CD14-positive monocyte (primary cell): ENCODE results near the gene ADGRL3. TPM values are rescaled to one million over a fixed set of nuclear protein-coding genes. Genes with fewer than 3 reads are reported as not detected.

Source experiments
- DNase-seq, 3 donors: peaks; one replicate each; pipeline ENCODE4 v3.0.0-alpha.2; 2011 to 2022
- H2AFZ ChIP-seq: 2 replicates; pipeline ENCODE4 v1.6.0; 2012; ENCODE audit warnings: mild to moderate bottlenecking, low read depth, low read length, inconsistent platforms; ENCODE audit not compliant: insufficient read depth, poor library complexity, severe bottlenecking
- H3K27ac ChIP-seq, 2 donors: 1 replicate in 1 of 2; 2 replicates in 1 of 2; pipeline ENCODE4 v1.5.1; 2012 to 2013; ENCODE audit warnings: low read length in 2 of 2, control low read depth in 1 of 2, inconsistent platforms in 1 of 2, low read depth in 1 of 2, mild to moderate bottlenecking in 1 of 2
- H3K27me3 ChIP-seq, 2 donors: one replicate each; pipeline versions ENCODE4 v1.6.0 to v1.6.1; 2011 to 2013; ENCODE audit warnings: low read length in 2 of 2; ENCODE audit not compliant: control insufficient read depth in 2 of 2, insufficient read depth in 2 of 2
- H3K36me3 ChIP-seq, 2 donors: replicated peaks in 1 of 2; 1 replicate in 1 of 2; 2 replicates in 1 of 2; pipeline versions ENCODE4 v1.5.1 to v1.6.1; 2012 to 2013; ENCODE audit warnings: low read length in 2 of 2, control low read depth in 1 of 2, inconsistent platforms in 1 of 2, mild to moderate bottlenecking in 1 of 2; ENCODE audit not compliant: insufficient read depth in 2 of 2, control insufficient read depth in 1 of 2
- H3K4me1 ChIP-seq, 2 donors: 1 replicate in 1 of 2; 2 replicates in 1 of 2; pipeline versions ENCODE4 v1.5.1 to v1.6.1; 2012 to 2013; ENCODE audit warnings: low read length in 2 of 2, control low read depth in 1 of 2, inconsistent platforms in 1 of 2, mild to moderate bottlenecking in 1 of 2, moderate library complexity in 1 of 2; ENCODE audit not compliant: insufficient read depth in 2 of 2, control insufficient read depth in 1 of 2
- H3K4me2 ChIP-seq: replicated peaks from 2 replicates; pipeline ENCODE3; 2012; ENCODE audit warnings: low read length, moderate library complexity, mild to moderate bottlenecking; ENCODE audit not compliant: poor library complexity, severe bottlenecking; ENCODE audit errors: extremely low read depth
- H3K4me3 ChIP-seq, 3 experiments: fragments of 200-600 bp in 1 of 3; sonication (generic) in 1 of 3; replicated peaks in 1 of 3; 1 replicate in 2 of 3; 2 replicates in 1 of 3; pipeline ENCODE4 v1.5.1; 2011 to 2013; ENCODE audit warnings: low read length in 3 of 3, mild to moderate bottlenecking in 3 of 3, control low read depth in 2 of 3, low read depth in 2 of 3, inconsistent platforms in 1 of 3, moderate library complexity in 1 of 3
- H3K79me2 ChIP-seq: 2 replicates; pipeline ENCODE4 v1.6.0; 2012; ENCODE audit warnings: mild to moderate bottlenecking, control low read depth, inconsistent platforms, low read length, moderate library complexity; ENCODE audit not compliant: insufficient read depth
- H3K9ac ChIP-seq: 2 replicates; pipeline ENCODE4 v1.6.0; 2017; ENCODE audit warnings: low read length, mild to moderate bottlenecking; ENCODE audit not compliant: insufficient read depth, poor library complexity, severe bottlenecking
- H3K9me3 ChIP-seq, 2 donors: replicated peaks in 1 of 2; 1 replicate in 1 of 2; 2 replicates in 1 of 2; pipeline versions ENCODE4 v1.5.1 to v1.6.1; 2012 to 2013; ENCODE audit warnings: low read length in 2 of 2, control low read depth in 1 of 2; ENCODE audit not compliant: control insufficient read depth in 1 of 2, insufficient read depth in 1 of 2
- H4K20me1 ChIP-seq: 2 replicates; pipeline ENCODE4 v1.6.0; 2012; ENCODE audit warnings: mild to moderate bottlenecking, low read length, control low read depth, moderate library complexity; ENCODE audit not compliant: insufficient read depth
- H3K27ac Mint-ChIP-seq, 7 donors: one replicate each; pipeline ENCODE4 v1.8.0; 2020; ENCODE audit warnings: mild to moderate bottlenecking in 7 of 7, mixed read lengths in 7 of 7, moderate library complexity in 6 of 7, inconsistent platforms in 2 of 7
- H3K27me3 Mint-ChIP-seq, 3 donors: one replicate each; pipeline ENCODE4 v1.8.0; 2021 to 2022; ENCODE audit warnings: low read depth in 3 of 3, mild to moderate bottlenecking in 3 of 3, mixed read lengths in 3 of 3, moderate library complexity in 3 of 3, inconsistent platforms in 1 of 3
- H3K36me3 Mint-ChIP-seq, 2 donors: one replicate each; pipeline ENCODE4 v1.8.0; 2020; ENCODE audit warnings: mixed read lengths in 2 of 2, inconsistent platforms in 1 of 2, mild to moderate bottlenecking in 1 of 2
- H3K4me1 Mint-ChIP-seq: one replicate; pipeline ENCODE4 v1.8.0; 2020; ENCODE audit warnings: mild to moderate bottlenecking, mixed read lengths
- H3K4me3 Mint-ChIP-seq, 2 donors: one replicate each; pipeline ENCODE4 v1.8.0; 2020; ENCODE audit warnings: mild to moderate bottlenecking in 2 of 2, mixed read lengths in 2 of 2, moderate library complexity in 1 of 2
- H3K9me3 Mint-ChIP-seq, 7 donors: one replicate each; pipeline ENCODE4 v1.8.0; 2020 to 2022; ENCODE audit warnings: mixed read lengths in 7 of 7, mild to moderate bottlenecking in 6 of 7, moderate library complexity in 6 of 7, inconsistent platforms in 2 of 7
- WGBS: methylation state at CpG from one replicate; pipeline ENCODE4 v1.1.5; 2013; ENCODE audit warnings: missing lambda C conversion rate; ENCODE audit not compliant: insufficient coverage; 5-methylcytosine and 5-hydroxymethylcytosine counted together
- intact Hi-C, 2 donors: fragments of 100-400 bp; cut with micrococcal nuclease; formaldehyde crosslinking; loops; one replicate each; pipeline versions ENCODE4 v1.15.0 to v1.15.1; 2023
- polyA plus RNA-seq, 3 donors: library from polyadenylated mRNA; depleted of rRNA in 1 of 3; unstranded in 2 of 3; stranded (reverse) in 1 of 3; fragments of 300-500 nt in 2 of 3; fragments of >200 nt in 1 of 3; fragmentation: Illumina TruSeq in 2 of 3; gene quantifications; 1 replicate in 2 of 3; 2 replicates in 1 of 3; pipeline ENCODE4 v1.2.3, GENCODE V29; 2012 to 2021
- TF ChIP-seq, protein P1 (sequence below): fragments of 200-600 bp; IDR thresholded peaks from one replicate; pipeline ENCODE4 v1.8.0; 2022; ENCODE audit warnings: antibody characterized with exemption, mild to moderate bottlenecking

The ADGRL3 gene
- polyA plus RNA-seq, 3 donors, result not detected

DNA sequence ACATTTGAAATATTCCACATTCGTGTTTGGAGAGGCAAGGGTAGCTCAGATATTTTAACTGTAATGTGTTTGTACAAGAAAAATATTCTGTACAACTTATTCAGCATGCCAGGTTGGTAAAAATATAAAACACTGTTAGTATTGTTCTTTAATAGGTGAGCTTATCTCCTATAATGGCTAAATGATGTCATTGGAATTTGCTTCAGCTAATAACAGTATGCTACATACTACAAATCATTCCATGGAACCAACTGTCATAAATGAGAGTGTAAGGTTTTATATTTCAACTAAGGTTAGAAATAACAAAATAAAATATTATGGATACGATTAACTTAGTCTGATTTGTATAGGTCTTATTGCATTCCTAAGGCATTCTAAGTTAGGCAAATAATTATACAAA, 206.6 kb downstream of the ADGRL3 start:
- H3K9me3 ChIP-seq, result no peaks in the 10 kb centered on the region

DNA sequence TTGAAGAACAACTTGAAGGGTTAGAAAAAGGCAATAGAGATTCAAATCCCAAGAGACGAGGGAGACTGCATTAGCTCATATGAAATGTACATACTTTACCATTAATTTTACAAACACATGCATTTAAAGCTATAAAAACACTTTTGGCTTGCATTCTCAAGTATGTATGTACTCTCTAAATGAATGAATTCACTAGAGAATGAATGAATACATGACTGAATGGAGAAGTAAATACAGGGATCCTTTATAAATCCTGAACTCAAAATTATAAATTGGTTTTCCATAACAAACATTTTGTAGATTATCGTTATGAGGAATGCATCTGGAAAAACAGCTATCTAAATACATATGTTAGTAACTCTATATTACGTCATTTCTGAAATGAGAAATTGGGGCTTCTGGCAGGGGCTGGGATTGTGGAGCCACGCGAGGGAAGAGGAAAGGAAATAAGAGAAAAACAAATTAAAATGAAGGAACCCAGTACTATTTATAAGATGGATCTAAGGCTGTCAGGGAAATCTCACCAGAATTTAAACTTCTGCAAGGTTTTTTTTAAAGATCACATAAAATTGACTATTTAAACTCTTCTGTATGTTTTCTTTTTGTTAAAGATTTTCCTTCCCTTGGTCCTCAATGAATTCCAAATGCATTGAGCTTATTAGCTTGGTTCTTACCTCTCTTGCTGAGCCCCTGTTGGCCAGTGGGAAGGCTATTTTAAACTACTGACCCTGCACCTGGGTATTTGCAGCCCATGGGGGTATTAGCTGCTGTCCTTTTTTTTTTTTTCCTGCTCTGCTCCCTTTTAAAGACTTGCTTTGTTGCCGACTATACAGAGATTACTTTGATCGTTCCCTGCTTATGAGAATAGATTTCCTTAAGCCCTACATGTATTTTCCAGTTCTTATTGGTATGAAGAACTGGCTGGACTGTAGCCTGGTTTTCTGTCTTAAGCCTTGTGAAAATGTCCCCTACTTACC, 207.8 kb downstream of the ADGRL3 start:
- Histone ChIP-seq H3K9me3 (no peaks in the 10 kb centered on the region), H4K20me1 (no peaks in the 10 kb centered on the region), H3K79me2 (no peaks in the 10 kb centered on the region), H3K36me3 (no peaks in the 10 kb centered on the region), H3K9ac (no peak overlapping the region), H2AFZ (no peak overlapping the region), H3K4me2 (no peak overlapping the region), H3K27me3 (no peaks in the 10 kb centered on the region), H3K4me1 (no peaks in the 10 kb centered on the region), H3K4me3 (no peak overlapping the region), H3K27ac (no peak overlapping the region)
- no peaks in the 10 kb centered on the region for H3K4me1 Mint-ChIP-seq
- DNase-seq, result no peak
- H3K27me3 Mint-ChIP-seq, result peaks cover 0 to 2% (median 1%) of the 10 kb centered on the region in 3 donors
- intact Hi-C loops, result no loop called here
- TF ChIP-seq, protein P1, sequence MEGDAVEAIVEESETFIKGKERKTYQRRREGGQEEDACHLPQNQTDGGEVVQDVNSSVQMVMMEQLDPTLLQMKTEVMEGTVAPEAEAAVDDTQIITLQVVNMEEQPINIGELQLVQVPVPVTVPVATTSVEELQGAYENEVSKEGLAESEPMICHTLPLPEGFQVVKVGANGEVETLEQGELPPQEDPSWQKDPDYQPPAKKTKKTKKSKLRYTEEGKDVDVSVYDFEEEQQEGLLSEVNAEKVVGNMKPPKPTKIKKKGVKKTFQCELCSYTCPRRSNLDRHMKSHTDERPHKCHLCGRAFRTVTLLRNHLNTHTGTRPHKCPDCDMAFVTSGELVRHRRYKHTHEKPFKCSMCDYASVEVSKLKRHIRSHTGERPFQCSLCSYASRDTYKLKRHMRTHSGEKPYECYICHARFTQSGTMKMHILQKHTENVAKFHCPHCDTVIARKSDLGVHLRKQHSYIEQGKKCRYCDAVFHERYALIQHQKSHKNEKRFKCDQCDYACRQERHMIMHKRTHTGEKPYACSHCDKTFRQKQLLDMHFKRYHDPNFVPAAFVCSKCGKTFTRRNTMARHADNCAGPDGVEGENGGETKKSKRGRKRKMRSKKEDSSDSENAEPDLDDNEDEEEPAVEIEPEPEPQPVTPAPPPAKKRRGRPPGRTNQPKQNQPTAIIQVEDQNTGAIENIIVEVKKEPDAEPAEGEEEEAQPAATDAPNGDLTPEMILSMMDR, result no peak
- H3K4me3 Mint-ChIP-seq, result no peak overlapping the region
- WGBS, result no CpG with 5 or more reads among the region's 7 CpGs
- H3K36me3 Mint-ChIP-seq, result no peaks in the 10 kb centered on the region
- H3K9me3 Mint-ChIP-seq, result peaks cover 0 to 3% (median 0%) of the 10 kb centered on the region in 7 donors
- H3K27ac Mint-ChIP-seq, result no peak overlapping the region

More for the DNA sequence above, 206.6 kb downstream of the ADGRL3 start:
- Histone ChIP-seq H3K27me3 (no peaks in the 10 kb centered on the region), H3K27ac (no peak overlapping the region), H3K79me2 (no peaks in the 10 kb centered on the region), H3K4me1 (no peaks in the 10 kb centered on the region), H3K4me2 (no peak overlapping the region), H3K9ac (no peak overlapping the region), H4K20me1 (no peaks in the 10 kb centered on the region), H2AFZ (no peak overlapping the region), H3K4me3 (no peak overlapping the region), H3K36me3 (no peaks in the 10 kb centered on the region)
- WGBS, result no CpG with 5 or more reads among the region's 2 CpGs
- TF ChIP-seq, protein P1, result no peak
- intact Hi-C loops, result no loop called here
- no peaks in the 10 kb centered on the region for H3K4me1 Mint-ChIP-seq
- H3K36me3 Mint-ChIP-seq, result no peaks in the 10 kb centered on the region
- H3K4me3 Mint-ChIP-seq, result no peak overlapping the region
- H3K27ac Mint-ChIP-seq, result no peak overlapping the region
- H3K9me3 Mint-ChIP-seq, result no peaks in the 10 kb centered on the region
- peaks cover 0 to 2% (median 1%) of the 10 kb centered on the region in 3 donors for H3K27me3 Mint-ChIP-seq
- no peak for DNase-seq
